ENCODE results near the gene ANXA7.
A peak's percentile ranks its signal among the peaks of the same experiment; 100 is the strongest.

ANXA7 gene

GRCh38 chr10:73359492-73359891 lies 54.4 kb downstream of the ANXA7 start:
- TF ChIP-seq CTCF (IDR thresholded peaks at IDR 0.05; ENCODE audit: low read depth, low read length), result no peak
- H3K4me3 ChIP-seq (ENCODE audit: low read depth, low read length), result no peak overlapping the region

- peak within 1 kb of the TSS; percentile 68 for H3K4me3 ChIP-seq (ENCODE audit: low read depth, low read length)
- TF ChIP-seq CTCF (IDR thresholded peaks at IDR 0.05; ENCODE audit: low read depth, low read length), result no peak
Measured at GRCh38 chr10:73358331-73359279, 55.3 kb downstream of the ANXA7 start, which contains the start of gene CFAP70. Gene CFAP70, minus strand, starts transcription at chr10:73358864. Its CDS starts 4,068 bp downstream, at chr10:73354796.

- H3K4me3 ChIP-seq (ENCODE audit: low read depth, low read length), result peak overlapping the region; percentile 68
- TF ChIP-seq CTCF (IDR thresholded peaks at IDR 0.05; ENCODE audit: low read depth, low read length), result no peak
Measured at GRCh38 chr10:73357821-73358220, 56.0 kb downstream of the ANXA7 start.

GRCh38 chr10:73357166-73357565 lies 56.7 kb downstream of the ANXA7 start:
- TF ChIP-seq CTCF (IDR thresholded peaks at IDR 0.05; ENCODE audit: low read depth, low read length), result no peak

GRCh38 chr10:73344269-73344668 lies 69.6 kb downstream of the ANXA7 start:
- H3K4me3 ChIP-seq (ENCODE audit: low read depth, low read length), result no peak overlapping the region
- no peak for TF ChIP-seq CTCF (IDR thresholded peaks at IDR 0.05; ENCODE audit: low read depth, low read length)

More at GRCh38 chr10:73357166-73357565, 56.7 kb downstream of the ANXA7 start:
- H3K4me3 ChIP-seq (ENCODE audit: low read depth, low read length), result no peak overlapping the region

GRCh38 chr10:73340121-73340520 lies 73.7 kb downstream of the ANXA7 start:
- no peak overlapping the region for H3K4me3 ChIP-seq (ENCODE audit: low read depth, low read length)
- no peak for TF ChIP-seq CTCF (IDR thresholded peaks at IDR 0.05; ENCODE audit: low read depth, low read length)

- TF ChIP-seq CTCF (IDR thresholded peaks at IDR 0.05; ENCODE audit: low read depth, low read length), result no peak
- H3K4me3 ChIP-seq (ENCODE audit: low read depth, low read length), result no peak overlapping the region
Measured at GRCh38 chr10:73339436-73339835, 74.4 kb downstream of the ANXA7 start.

Measured in WI38 (cell line).